Adrenal gland (tissue), 5 donors: ENCODE results near the gene PTGES2.

ENCODE experiments used
- POLR2A ChIP-seq, 2 donors: fragments of 450-650 bp; IDR thresholded peaks; one replicate each; pipeline ENCODE4 v1.6.1; 2017; ENCODE audit warnings: antibody characterized with exemption in 2 of 2, mild to moderate bottlenecking in 2 of 2, moderate library complexity in 1 of 2
- TF ChIP-seq, protein P1 (sequence below), 6 experiments: fragments of 450-650 bp in 4 of 6; fragments of 200-600 bp in 2 of 6; sonication (generic) in 1 of 6; IDR thresholded peaks; 1 replicate in 5 of 6; 2 replicates in 1 of 6; pipeline versions ENCODE4 v1.5.1 to v1.8.0; 2016 to 2021; ENCODE audit warnings: antibody characterized with exemption in 6 of 6, mild to moderate bottlenecking in 2 of 6, moderate library complexity in 1 of 6
- donor health status: DM: no; HTN: no; CAD: no.

DNA sequence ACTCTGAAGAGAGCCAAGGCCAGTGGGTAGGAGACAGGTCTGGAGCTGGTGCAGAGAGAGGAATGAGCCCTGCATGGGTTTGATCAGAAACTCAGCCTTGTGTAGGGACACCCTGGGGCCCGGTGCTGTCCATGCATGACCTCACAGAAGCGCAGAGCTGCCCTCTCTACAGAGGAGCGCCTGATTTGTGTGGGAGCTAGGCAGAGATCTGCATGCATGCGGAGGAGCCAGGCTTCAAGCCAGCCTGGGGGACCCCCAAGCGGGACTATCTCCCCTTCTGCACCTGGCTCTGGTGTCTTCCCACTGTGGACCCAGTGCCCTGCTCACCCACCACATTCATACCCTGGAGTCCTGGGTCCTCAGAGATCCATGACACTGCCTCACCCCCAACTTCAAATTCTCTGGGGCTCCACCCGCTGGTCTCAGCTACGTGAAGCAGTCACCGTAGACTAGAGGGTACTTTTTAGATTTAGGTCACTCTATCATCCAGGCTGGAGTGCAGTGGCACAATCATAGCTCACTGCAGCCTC, 19.1 kb upstream of the PTGES2 start:
- TF ChIP-seq, protein P1, sequence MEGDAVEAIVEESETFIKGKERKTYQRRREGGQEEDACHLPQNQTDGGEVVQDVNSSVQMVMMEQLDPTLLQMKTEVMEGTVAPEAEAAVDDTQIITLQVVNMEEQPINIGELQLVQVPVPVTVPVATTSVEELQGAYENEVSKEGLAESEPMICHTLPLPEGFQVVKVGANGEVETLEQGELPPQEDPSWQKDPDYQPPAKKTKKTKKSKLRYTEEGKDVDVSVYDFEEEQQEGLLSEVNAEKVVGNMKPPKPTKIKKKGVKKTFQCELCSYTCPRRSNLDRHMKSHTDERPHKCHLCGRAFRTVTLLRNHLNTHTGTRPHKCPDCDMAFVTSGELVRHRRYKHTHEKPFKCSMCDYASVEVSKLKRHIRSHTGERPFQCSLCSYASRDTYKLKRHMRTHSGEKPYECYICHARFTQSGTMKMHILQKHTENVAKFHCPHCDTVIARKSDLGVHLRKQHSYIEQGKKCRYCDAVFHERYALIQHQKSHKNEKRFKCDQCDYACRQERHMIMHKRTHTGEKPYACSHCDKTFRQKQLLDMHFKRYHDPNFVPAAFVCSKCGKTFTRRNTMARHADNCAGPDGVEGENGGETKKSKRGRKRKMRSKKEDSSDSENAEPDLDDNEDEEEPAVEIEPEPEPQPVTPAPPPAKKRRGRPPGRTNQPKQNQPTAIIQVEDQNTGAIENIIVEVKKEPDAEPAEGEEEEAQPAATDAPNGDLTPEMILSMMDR (IDR thresholded peaks at IDR 0.05): no peak
- no peak for TF ChIP-seq POLR2A (IDR thresholded peaks at IDR 0.05)
